GM21515 (cell line): ENCODE measurements around the gene DPH7.
"Not testable (repeated sequence)": the region's sequence is repeated elsewhere in the genome, so short reads cannot be mapped to it uniquely, and the experiment has no call there.

Experiments
- ATAC-seq: cut with Tn5 transposase; IDR thresholded peaks from one replicate; pipeline ENCODE4 v1.9.1; 2021; ENCODE audit not compliant: unreplicated experiment

DPH7 gene

GRCh38 chr9:137578518-137579258 is at the start of gene DPH7:
DPH7 (minus strand) TSS chr9:137578925; CDS start chr9:137578777, 148 bp downstream.
- peak; percentile 76 for ATAC-seq

- ATAC-seq, result not testable (repeated sequence)
These were observed 48.7 kb upstream of the DPH7 start for GRCh38 chr9:137627406-137627805.

GRCh38 chr9:137626464-137626863 is 47.7 kb upstream of the DPH7 start:
- no peak for ATAC-seq

DNA sequence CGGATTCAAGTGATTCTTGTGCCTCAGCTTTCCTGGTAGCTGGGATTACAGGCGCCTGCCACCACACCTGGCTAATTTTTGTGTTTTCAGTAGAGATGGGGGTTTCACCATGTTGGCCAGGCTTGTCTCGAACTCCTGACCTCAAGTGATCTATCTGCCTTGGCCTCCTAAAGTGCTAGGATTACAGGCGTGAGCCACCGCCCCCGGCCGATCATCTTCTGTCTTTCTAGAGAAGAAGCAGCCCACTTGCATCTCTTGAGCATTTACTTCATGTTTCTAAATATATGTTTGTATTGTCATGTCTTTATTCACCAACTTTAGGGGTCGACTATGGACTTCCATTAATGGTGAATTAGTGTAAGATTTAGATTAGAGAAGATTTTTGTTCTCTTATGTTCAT is 43.5 kb upstream of the DPH7 start:
- not testable (repeated sequence) for ATAC-seq

GRCh38 chr9:137621131-137621757 is 42.5 kb upstream of the DPH7 start:
- no peak for ATAC-seq

DNA sequence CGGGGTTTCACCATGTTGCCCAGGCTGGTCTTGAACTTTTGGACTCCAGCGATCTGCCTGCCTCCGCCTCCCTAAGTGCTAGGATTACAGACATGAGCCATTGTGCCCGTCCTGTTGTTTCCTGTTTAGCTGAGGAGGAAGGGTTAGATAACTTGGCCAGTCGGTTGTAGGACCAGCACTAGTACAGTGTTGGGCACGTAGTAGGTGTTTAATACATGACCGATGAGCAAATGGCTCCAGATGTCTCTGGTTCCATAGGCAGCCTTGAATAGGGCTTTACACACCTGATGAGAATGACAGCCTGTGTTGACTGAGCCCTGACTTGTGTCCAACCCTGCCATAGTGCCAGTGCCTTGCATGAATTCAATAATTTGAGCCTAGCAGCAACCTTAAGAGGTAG is 41.9 kb upstream of the DPH7 start:
- ATAC-seq, result no peak

- ATAC-seq, result no peak
These were observed 41.3 kb upstream of the DPH7 start for GRCh38 chr9:137620048-137620405.

DNA sequence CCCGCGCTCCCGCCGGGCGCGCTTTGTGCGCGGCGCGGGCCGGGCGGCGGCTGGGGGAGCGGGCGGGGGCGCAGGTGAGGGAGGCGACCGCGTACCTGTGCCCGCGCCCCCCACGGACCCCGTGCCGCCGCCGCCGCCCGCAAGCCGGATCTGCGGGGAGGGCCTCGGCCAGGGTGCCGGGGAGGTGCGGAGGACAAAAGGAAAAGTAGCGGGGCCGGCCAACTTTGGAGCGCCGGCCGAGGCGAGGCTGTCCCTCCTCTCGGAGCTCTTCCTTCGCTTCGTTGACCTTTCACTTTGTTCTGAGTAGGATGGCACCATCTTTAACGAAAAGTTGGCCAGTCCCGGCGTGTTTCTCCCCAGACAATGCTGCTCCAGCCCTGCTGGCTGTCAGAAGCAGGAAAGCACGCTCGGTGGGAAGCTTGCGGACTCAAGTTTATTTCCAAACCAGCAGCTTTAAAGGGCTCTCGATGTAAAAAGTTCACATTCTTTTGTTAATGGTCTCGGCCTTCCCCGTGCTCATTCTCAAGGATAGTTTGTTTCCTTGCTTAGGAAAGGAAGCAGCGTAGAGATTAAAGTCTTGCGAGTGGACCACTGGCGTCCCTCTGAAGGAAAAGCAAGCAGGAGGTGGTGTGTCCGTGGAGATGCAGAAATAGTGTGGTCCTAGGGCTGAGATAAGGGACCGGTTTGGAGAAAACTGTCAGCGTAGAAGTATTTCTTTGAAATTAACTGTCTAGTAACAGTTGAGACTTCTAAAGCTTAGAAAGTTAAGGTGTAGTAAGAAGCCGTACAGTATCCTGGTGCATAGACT is 40.7 kb upstream of the DPH7 start:
- ATAC-seq, result peak; percentile 12

- ATAC-seq, result peak; percentile 68
These were observed 39.7 kb upstream of the DPH7 start, which contains the start of gene EHMT1 for GRCh38 chr9:137618105-137619067. EHMT1 (plus strand) TSS chr9:137619005; CDS start chr9:137619029, 24 bp downstream.

DNA sequence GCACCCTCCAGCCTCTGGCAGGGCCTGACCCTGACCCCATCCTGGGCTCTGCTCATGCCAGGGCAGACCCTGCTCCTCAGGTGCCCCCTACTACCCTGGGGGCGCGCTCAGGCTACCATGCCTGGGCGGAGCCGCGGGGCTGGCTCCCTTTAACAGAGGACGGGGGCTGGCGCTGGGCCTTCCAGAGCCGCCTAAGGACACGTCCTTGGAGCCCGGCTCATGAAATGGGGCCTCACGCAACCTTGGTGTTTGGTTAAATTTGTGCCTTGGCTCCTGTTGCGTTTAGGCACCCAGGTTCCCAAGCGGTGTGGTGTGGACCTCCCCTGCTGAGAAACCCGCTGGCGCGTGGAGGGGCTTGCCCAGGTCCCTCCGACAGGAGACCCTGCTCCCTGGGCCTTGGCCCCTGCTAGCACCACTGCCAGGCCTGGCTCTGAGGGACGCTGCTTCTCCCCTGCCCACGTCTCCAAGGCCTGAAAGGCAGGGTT is 36.7 kb upstream of the DPH7 start:
- ATAC-seq, result no peak

- ATAC-seq, result no peak
These were observed 36.1 kb upstream of the DPH7 start for GRCh38 chr9:137614631-137615386.

DNA sequence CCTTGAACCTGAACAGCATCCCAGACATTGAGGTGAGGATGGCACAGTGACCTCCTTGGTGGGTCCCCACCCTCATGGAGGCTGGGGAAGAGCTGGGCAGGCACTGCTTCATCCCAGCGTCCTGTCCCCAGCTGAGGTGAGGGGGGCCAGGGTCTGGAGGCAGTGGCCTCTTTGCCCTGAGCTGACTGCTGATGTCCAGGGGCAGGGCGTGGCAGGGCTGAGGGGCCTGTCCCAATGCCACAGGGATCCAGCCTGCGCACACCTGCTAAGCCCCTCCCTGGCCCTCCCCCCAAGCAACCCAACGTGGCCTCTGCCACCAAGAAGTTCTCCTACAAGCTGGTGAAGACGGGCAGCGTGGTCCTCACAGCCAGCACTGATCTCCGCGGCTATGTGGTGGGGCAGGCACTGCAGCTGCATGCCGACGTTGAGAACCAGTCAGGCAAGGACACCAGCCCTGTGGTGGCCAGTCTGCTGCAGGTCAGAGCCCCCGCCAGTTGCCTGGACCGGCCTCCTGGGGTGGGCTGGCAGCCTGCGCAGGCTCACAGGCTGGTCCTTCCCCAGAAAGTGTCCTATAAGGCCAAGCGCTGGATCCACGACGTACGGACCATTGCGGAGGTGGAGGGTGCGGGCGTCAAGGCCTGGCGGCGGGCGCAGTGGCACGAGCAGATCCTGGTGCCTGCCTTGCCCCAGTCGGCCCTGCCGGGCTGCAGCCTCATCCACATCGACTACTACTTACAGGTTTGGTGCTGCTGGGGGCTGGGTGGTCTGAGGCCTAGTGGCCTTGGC is 35.2 kb upstream of the DPH7 start:
- no peak for ATAC-seq

DNA sequence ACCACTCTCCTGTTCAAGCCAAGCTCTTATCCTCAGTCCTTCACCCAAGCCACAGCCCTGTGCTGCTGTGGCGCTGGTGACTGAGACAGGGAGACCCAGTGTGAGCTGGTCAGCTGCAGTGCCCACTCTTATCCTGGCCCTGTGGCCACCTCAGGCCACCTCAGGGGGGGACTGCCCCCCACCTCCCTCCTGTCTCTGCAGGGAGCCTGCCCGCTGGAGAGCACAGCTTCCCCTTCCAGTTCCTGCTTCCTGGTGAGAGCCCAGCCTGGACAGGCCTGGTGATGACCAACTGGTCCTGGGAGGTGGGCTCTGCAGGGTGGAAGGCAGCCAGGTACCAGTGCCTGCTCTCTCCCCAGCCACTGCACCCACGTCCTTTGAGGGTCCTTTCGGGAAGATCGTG is 34.5 kb upstream of the DPH7 start:
- no peak for ATAC-seq

- no peak for ATAC-seq
These were observed 34.0 kb upstream of the DPH7 start for GRCh38 chr9:137612741-137613142.

GRCh38 chr9:137611623-137612609 is 33.2 kb upstream of the DPH7 start:
- no peak for ATAC-seq

DNA sequence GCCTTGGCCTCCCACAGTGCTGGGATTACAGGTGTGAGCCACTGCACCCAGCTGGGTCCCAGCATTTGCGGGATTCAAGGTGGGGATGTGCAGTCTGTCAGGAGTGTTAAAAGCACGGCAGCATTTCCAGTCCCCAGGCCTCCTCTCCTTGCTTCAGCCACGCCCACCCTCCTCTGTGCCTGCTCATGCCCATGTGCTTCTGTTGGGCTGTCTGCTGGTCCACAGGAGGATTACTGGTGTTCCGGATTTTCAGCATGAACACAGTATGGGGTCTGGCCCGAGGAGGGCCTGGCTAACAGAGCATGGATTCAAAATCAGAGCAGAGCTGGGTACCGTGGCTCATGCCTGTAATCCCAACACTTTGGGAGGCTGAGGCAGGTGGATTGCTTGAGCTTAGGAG is 32.2 kb upstream of the DPH7 start:
- no peak for ATAC-seq

DNA sequence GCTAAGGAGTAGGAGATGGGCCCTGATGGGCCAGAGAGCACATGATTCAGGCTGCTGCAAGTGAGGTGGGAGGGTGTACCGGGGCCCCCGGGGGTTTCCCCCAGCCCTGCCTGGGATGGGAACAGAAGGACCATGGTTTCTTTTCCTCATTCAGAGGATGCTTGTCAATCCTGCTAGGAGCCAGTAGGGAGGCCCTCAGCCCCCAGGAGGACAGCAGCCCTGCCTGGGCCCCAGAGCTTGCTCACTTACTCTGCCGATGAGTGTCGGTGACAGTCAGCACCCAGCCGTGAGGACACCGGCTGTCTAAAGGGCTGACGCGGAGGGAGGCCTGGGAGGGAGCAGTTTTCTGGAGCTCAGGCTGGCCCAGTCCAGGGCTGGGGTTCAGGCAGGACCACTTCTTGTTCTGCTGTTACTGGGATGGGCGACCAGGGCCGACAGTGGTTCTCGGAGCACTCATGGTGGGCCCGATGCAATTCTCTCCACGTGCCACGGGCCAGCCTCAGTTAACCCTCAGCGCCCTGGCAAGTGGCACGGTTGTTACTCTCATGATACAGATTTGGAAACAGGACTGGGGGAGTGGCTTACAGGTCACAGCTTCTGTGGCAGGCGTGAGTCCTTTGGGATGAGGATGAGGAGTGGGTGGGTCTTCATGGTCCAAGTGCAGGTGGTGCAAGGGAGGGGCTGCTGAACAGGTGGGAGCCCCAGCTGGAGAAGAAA is 28.6 kb upstream of the DPH7 start:
- no peak for ATAC-seq
